ENCODE measurements around the gene GJB2.

Gene GJB2

GRCh38 chr13:20141238-20142022 is 51.3 kb downstream of the GJB2 start:
- DNase-seq (ENCODE audit: low read depth, low spot score) = no peak

- DNase-seq (ENCODE audit: low read depth, low spot score) = no peak
Observed at GRCh38 chr13:20140487-20140886, 52.3 kb downstream of the GJB2 start.

GRCh38 chr13:20137875-20138274 is 54.9 kb downstream of the GJB2 start:
- DNase-seq (ENCODE audit: low read depth, low spot score) = no peak

Measured in activated CD4-positive, CD25-positive, alpha-beta regulatory T cell treated with anti-CD3 and anti-CD28 coated beads, Interleukin-2, amount 50 U/mL, for 16 hours (primary cell).